Tibial nerve (tissue), 4 donors: ENCODE results near the gene SRSF4. TPM values are rescaled to one million over a fixed set of nuclear protein-coding genes. Genes with fewer than 3 reads are reported as not detected.

Source experiments
- DNase-seq, 2 donors: peaks; one replicate each; pipeline ENCODE4 v3.0.0-alpha.2; 2019; ENCODE audit warnings: low spot score in 2 of 2
- H3K27ac ChIP-seq, 4 donors: fragments of 200-600 bp; sonication (generic) in 3 of 4; one replicate each; pipeline ENCODE4 v1.5.1; 2017 to 2019; ENCODE audit warnings: mild to moderate bottlenecking in 1 of 4
- H3K27me3 ChIP-seq, 2 donors: fragments of 200-600 bp; sonication (generic) in 1 of 2; one replicate each; pipeline versions ENCODE4 v1.5.1 to v1.6.0; 2017 to 2019
- H3K36me3 ChIP-seq, 3 donors: fragments of 200-600 bp; sonication (generic); one replicate each; pipeline ENCODE4 v1.5.1; 2018 to 2019
- H3K4me1 ChIP-seq, 4 donors: fragments of 200-600 bp; sonication (generic) in 3 of 4; one replicate each; pipeline ENCODE4 v1.5.1; 2017 to 2019
- H3K4me3 ChIP-seq, 4 donors: fragments of 200-600 bp; sonication (generic) in 3 of 4; one replicate each; pipeline ENCODE4 v1.5.1; 2017 to 2019; ENCODE audit warnings: mild to moderate bottlenecking in 1 of 4, moderate library complexity in 1 of 4
- H3K9me3 ChIP-seq, 4 donors: fragments of 200-600 bp; sonication (generic) in 3 of 4; one replicate each; pipeline ENCODE4 v1.5.1; 2017 to 2019
- EP300 ChIP-seq, 2 donors: sonication (generic); formaldehyde crosslinking; IDR thresholded peaks; one replicate each; pipeline ENCODE4 v1.6.1; 2017; ENCODE audit warnings: antibody characterized with exemption in 2 of 2, mild to moderate bottlenecking in 1 of 2
- POLR2A ChIP-seq, 2 donors: fragments of 450-650 bp; IDR thresholded peaks; one replicate each; pipeline ENCODE4 v1.6.1; 2017; ENCODE audit warnings: antibody characterized with exemption in 2 of 2, mild to moderate bottlenecking in 2 of 2, moderate library complexity in 2 of 2
- WGBS, 2 donors: methylation state at CpG; one replicate each; pipeline ENCODE4 v1.1.5; 2018; 5-methylcytosine and 5-hydroxymethylcytosine counted together
- total RNA-seq, 4 donors: library from RNA; depleted of rRNA; stranded (reverse); fragments of >200 nt; gene quantifications; one replicate each; pipeline ENCODE4 v1.1.0, GENCODE V29; 2016
- TF ChIP-seq, protein P1 (sequence below), 5 experiments: fragments of 200-600 bp in 3 of 5; fragments of 450-650 bp in 2 of 5; sonication (generic) in 3 of 5; IDR thresholded peaks; one replicate each; pipeline ENCODE4 v1.5.1; 2016 to 2019; ENCODE audit warnings: antibody characterized with exemption in 5 of 5, mild to moderate bottlenecking in 3 of 5, moderate library complexity in 2 of 5

SRSF4 gene
- total RNA-seq, 4 donors from 2014 or later: 63.4 to 75.9 (median 69.1) TPM

- peaks cover 0 to 82% (median 4%) of the 10 kb centered on the region in 3 donors for H3K36me3 ChIP-seq
- DNase-seq: no peak
- peak overlapping the region in 1 of 4 donors; percentile 81 for H3K27ac ChIP-seq
Measured at GRCh38 chr1:29200906-29201594, 19.4 kb upstream of the SRSF4 start.

DNA sequence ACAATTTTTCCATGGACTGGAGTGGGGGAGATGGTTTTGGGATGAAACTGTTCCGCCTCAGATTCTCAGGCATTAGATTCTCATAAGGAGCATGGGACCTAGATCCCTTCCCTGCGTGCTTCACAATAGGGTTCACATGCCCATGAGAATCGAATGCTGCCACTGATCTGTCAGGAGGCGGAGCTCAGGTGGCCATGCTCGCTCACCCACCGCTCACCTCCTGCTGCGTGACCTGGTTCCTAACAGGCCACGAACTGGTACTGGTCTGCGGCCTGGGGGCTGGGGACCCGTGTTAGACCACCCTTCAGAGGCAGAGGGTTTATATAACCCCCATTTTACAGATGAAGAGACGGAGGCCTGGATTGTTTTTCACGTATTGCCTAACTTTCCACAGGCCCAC, 16.3 kb upstream of the SRSF4 start:
- no peak for DNase-seq
- Histone ChIP-seq H3K27ac (no peak overlapping the region), H3K4me1 (peaks cover 0 to 8% (median 8%) of the 10 kb centered on the region in 4 donors), H3K9me3 (no peaks in the 10 kb centered on the region), H3K27me3 (no peaks in the 10 kb centered on the region), H3K4me3 (no peak overlapping the region), H3K36me3 (peaks cover 0 to 87% (median 4%) of the 10 kb centered on the region in 3 donors)
- TF ChIP-seq POLR2A (IDR thresholded peaks at IDR 0.05) (no peak), EP300 (IDR thresholded peaks at IDR 0.05) (no peak)
- TF ChIP-seq, protein P1, sequence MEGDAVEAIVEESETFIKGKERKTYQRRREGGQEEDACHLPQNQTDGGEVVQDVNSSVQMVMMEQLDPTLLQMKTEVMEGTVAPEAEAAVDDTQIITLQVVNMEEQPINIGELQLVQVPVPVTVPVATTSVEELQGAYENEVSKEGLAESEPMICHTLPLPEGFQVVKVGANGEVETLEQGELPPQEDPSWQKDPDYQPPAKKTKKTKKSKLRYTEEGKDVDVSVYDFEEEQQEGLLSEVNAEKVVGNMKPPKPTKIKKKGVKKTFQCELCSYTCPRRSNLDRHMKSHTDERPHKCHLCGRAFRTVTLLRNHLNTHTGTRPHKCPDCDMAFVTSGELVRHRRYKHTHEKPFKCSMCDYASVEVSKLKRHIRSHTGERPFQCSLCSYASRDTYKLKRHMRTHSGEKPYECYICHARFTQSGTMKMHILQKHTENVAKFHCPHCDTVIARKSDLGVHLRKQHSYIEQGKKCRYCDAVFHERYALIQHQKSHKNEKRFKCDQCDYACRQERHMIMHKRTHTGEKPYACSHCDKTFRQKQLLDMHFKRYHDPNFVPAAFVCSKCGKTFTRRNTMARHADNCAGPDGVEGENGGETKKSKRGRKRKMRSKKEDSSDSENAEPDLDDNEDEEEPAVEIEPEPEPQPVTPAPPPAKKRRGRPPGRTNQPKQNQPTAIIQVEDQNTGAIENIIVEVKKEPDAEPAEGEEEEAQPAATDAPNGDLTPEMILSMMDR (IDR thresholded peaks at IDR 0.05): no peak
- 89 to 94% methylated on average over 11 to 12 of the region's 12 CpGs for WGBS, 2 donors

More at GRCh38 chr1:29200906-29201594, 19.4 kb upstream of the SRSF4 start:
- H3K27me3 ChIP-seq: no peaks in the 10 kb centered on the region
- H3K4me1 ChIP-seq: peaks cover 0 to 8% (median 8%) of the 10 kb centered on the region in 4 donors
- WGBS, 2 donors: 97 to 98% methylated on average over 5 of the region's 5 CpGs
- no peaks in the 10 kb centered on the region for H3K9me3 ChIP-seq
- no peak overlapping the region for H3K4me3 ChIP-seq
- TF ChIP-seq, protein P1 (IDR thresholded peaks at IDR 0.05): no peak
- TF ChIP-seq EP300 (IDR thresholded peaks at IDR 0.05): no peak
- no peak for TF ChIP-seq POLR2A (IDR thresholded peaks at IDR 0.05)

- Histone ChIP-seq H3K9me3 (no peaks in the 10 kb centered on the region), H3K4me1 (peaks cover 0 to 7% (median 6%) of the 10 kb centered on the region in 4 donors), H3K36me3 (peaks cover 0 to 92% (median 4%) of the 10 kb centered on the region in 3 donors), H3K4me3 (no peak overlapping the region), H3K27ac (no peak overlapping the region), H3K27me3 (no peaks in the 10 kb centered on the region)
- no peak for DNase-seq
- 96% methylated on average over 2 of the region's 2 CpGs for WGBS, 2 donors
- TF ChIP-seq, protein P1 (IDR thresholded peaks at IDR 0.05): peak in 1 of 5 experiments; percentile 30
- no peak for TF ChIP-seq EP300 (IDR thresholded peaks at IDR 0.05)
Measured at GRCh38 chr1:29197590-29197924, 15.9 kb upstream of the SRSF4 start.

DNA sequence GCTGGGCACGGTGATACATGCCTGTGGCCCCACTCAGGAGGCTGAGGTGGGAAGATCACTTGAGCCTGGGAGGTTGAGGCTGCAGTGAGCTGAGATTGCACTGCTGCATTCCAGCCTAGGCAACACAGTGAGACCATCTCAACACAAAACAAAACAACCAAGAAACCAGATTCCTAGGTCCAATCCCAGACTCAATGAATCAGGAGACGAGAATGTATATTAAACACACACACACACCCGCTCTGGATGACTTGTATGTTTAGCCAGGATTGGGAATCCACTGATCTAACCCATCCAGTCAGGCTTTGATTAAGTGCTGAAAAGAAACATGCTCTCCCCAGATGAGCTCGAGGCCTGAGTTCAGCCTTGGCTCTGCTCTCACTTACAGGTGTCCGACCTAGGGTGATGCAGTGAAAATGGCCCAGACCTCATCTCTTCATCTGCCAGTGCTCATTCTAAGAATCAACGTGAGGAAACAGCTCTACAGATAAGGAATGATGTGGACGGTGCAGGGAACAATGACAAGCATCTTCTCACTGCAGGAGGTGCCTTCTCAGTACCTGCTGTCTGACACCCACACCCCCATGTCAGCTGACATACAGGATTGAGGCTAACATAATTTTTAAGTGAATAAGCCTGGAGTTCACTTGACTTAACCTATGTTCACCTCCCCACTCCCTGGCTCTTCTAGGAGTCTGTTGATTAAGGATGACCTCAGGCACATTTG, 15.3 kb upstream of the SRSF4 start:
- H3K36me3 ChIP-seq: peaks cover 0 to 96% (median 4%) of the 10 kb centered on the region in 3 donors
- DNase-seq: no peak
- whole genome bisulfite sequencing, 2 donors: 76 to 77% methylated on average over 7 of the region's 7 CpGs

More for the DNA sequence above, 15.3 kb upstream of the SRSF4 start:
- H3K9me3 ChIP-seq: no peaks in the 10 kb centered on the region
- H3K27ac ChIP-seq: no peak overlapping the region
- H3K4me3 ChIP-seq: no peak overlapping the region
- H3K27me3 ChIP-seq: no peaks in the 10 kb centered on the region
- H3K4me1 ChIP-seq: peaks cover 0 to 2% (median under 1%) of the 10 kb centered on the region in 4 donors
- TF ChIP-seq, protein P1 (IDR thresholded peaks at IDR 0.05): no peak
- no peak for TF ChIP-seq EP300 (IDR thresholded peaks at IDR 0.05)
- no peak for TF ChIP-seq POLR2A (IDR thresholded peaks at IDR 0.05)
